WTC11 (cell line): ENCODE data around the gene PNISR.

ENCODE experiments used
- CTCF ChIP-seq: fragments of 200-600 bp; IDR thresholded peaks from 2 replicates; pipeline ENCODE4 v1.8.0; 2022; ENCODE audit warnings: antibody characterized with exemption
- E2F1 ChIP-seq: sonication (generic); formaldehyde crosslinking; IDR thresholded peaks from 2 replicates; pipeline ENCODE4 v1.8.0; 2022; ENCODE audit warnings: mild to moderate bottlenecking, missing genetic modification reagents
- FOXP1 ChIP-seq: sonication (generic); formaldehyde crosslinking; IDR thresholded peaks from 2 replicates; pipeline ENCODE4 v1.8.0; 2022; ENCODE audit warnings: missing genetic modification reagents, mild to moderate bottlenecking, moderate library complexity, borderline replicate concordance
- IRF1 ChIP-seq: sonication (generic); formaldehyde crosslinking; IDR thresholded peaks from 2 replicates; pipeline ENCODE4 v1.8.0; 2023; ENCODE audit warnings: missing genetic modification reagents
- PRDM15 ChIP-seq: sonication (generic); formaldehyde crosslinking; IDR thresholded peaks from 2 replicates; pipeline ENCODE4 v1.8.0; 2022; ENCODE audit warnings: missing genetic modification reagents
- TF ChIP-seq, protein P1 (sequence below): sonication (generic); formaldehyde crosslinking; conservative IDR thresholded peaks from 2 replicates; pipeline ENCODE4 v1.8.1; 2023; ENCODE audit warnings: mild to moderate bottlenecking, low read depth, missing genetic modification reagents, moderate library complexity

DNA sequence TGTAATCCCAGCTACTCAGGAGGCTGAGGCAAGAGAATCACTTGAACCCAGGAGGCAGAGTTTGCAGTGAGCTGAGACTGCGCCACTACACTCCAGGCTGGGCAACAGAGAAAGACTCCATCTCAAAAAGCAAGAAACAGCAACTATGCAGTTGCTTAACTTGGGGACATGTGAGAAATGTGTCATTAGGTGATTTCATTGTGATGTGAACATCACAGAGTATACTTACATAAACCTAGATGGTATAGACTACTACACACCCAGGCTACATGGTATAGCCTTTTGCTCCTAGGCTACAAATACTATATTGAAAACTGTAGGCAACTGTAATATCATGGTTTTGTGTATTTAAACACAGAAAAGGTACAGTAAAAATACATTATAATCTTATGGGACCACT lies 27.8 kb downstream of the PNISR start:
- TF ChIP-seq E2F1, result no peak
- no peak for TF ChIP-seq CTCF
- no peak for TF ChIP-seq IRF1 (CRISPR knock-in tag)
- TF ChIP-seq PRDM15, result no peak
- TF ChIP-seq FOXP1, result no peak
- TF ChIP-seq, protein P1, sequence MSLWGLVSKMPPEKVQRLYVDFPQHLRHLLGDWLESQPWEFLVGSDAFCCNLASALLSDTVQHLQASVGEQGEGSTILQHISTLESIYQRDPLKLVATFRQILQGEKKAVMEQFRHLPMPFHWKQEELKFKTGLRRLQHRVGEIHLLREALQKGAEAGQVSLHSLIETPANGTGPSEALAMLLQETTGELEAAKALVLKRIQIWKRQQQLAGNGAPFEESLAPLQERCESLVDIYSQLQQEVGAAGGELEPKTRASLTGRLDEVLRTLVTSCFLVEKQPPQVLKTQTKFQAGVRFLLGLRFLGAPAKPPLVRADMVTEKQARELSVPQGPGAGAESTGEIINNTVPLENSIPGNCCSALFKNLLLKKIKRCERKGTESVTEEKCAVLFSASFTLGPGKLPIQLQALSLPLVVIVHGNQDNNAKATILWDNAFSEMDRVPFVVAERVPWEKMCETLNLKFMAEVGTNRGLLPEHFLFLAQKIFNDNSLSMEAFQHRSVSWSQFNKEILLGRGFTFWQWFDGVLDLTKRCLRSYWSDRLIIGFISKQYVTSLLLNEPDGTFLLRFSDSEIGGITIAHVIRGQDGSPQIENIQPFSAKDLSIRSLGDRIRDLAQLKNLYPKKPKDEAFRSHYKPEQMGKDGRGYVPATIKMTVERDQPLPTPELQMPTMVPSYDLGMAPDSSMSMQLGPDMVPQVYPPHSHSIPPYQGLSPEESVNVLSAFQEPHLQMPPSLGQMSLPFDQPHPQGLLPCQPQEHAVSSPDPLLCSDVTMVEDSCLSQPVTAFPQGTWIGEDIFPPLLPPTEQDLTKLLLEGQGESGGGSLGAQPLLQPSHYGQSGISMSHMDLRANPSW, result no peak
